DMS79 (cell line): ENCODE results near the gene CTCFL.

Experiments used
- DNase-seq: peaks from one replicate; lab custom pipeline; 2025; lab: John Stamatoyannopoulos, UW

The CTCFL gene

DNA sequence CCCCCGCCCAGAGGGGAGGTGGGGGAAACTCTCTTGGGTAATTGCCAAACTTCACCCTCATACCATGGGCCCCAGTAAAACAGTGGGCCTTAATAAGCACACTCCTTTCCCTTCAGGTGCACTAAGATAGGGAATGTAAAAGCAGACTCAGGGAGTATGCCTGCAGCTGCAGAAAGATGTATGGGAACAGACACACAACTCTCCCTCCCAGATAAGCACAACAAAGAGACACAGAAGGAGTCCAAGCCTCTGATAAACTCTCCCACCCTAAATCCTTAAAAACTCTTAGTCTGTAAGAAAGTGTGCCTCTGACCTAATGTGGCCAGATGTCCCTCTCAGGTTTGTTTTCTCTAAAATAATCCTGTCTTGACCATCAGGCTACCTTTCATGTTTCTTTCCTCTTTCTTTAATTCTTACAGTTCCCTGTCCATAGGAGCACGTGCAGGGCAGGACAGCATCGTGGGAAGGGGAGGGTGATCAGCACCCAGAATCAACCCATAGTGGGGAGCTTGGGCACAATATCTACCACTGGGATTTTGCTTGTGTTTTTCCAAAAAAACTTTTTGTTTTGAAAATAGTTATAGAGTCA lies 11.3 kb upstream of the CTCFL start:
- DNase-seq = no peak

GRCh38 chr20:57535297-57535696 lies 10.4 kb upstream of the CTCFL start:
- no peak for DNase-seq

GRCh38 chr20:57532104-57532503 lies 7.2 kb upstream of the CTCFL start:
- DNase-seq = no peak

DNA sequence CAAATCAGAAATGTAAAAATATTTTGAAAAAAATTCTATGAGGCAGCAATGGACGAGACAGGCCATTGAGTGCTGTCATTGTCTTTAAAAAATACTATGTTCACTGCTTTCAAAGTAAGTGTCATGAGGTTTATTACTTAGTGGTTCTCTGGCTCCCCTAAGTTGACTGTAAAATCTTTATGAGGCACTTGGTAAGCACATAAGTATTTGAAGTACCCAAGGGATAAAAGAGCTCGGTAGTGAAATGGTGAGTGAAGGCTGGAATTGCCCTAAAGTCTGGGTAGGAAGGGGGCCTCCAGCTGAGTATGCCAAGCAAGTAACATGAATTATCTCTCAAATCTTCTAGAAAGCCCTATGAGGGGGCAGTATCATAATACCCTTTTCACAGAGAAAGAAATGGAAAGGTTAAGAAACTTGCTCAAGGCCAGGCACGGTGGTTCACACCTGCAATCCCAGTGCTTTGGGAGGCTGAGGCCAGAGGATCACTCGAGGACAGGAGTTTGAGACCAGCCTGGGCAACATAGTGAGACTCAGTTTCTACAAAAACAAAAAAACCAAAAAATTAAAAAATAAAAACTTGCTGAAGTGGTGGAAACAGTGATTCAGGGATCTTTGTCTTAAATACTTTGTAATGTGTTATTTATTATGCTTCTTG lies 5.5 kb upstream of the CTCFL start:
- peak; percentile 20 for DNase-seq

DNA sequence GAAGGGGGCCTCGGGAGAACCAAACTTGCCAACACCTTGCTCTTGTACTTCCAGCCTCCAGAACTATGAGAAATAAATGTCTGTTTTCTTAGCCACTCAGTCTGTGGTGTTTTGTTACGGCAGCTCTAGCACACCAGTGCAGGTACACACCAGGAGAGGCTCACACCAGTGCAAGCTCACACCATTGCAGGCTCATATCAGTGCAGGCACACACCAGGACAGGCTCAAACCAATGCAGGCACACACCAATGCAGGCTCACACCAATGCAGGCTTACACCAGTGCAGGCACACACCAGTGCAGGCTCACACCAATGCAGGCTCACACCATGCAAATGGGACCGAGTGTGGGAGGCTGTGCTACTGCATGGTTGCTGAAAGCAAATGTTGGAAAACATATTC lies 4.9 kb upstream of the CTCFL start:
- DNase-seq = no peak

- no peak for DNase-seq
Observed at GRCh38 chr20:57529160-57529585, 4.2 kb upstream of the CTCFL start.

DNA sequence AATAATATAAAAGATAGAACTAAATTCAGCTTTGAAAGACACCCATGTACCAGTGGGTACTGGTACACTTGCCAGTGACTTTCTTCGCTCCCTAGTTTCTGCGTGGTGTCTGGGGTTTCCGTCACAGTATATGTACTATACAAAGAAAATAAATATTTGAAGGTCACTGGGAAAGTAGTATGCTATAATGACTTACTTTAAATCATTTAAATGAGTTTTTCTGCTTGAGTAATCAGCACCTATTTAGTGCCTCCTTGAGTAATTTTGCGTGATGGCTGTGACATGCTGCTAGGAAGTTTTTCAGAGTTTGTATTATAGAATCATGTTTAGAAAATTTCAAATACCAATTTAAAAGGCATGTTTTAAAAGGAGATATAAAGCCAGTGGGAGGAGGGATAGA lies 3.2 kb upstream of the CTCFL start:
- no peak for DNase-seq

- DNase-seq = no peak
Observed at GRCh38 chr20:57527728-57528127, 2.8 kb upstream of the CTCFL start.

DNA sequence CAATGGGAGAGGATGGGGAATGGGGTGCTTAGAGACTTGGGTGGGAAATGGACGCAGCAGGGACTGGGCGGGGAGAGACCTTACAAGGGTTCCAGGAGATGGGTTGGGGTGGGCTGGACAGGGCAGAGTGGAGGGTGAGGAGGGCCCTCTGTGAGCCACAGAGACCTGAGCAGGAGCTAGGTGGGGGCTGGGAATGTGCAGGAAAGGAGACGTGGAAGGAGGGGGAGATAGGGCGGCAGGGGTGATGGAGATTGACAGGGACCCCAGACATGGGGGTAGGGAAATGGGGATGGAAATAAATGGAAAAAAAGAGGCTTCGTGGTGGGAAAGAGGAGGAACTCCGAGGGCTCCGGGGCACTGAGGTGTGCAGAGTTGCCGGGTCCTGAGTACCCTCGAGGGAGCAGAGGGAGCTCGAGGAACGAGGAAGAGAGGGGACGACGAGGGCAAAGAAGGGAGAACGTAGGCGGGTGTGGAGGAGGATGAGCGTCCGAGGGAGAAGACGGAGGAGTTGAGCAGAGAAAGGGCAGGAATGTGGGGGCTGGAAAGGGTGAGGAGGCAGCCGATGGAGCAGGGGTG lies 2.0 kb upstream of the CTCFL start:
- DNase-seq = no peak

DNA sequence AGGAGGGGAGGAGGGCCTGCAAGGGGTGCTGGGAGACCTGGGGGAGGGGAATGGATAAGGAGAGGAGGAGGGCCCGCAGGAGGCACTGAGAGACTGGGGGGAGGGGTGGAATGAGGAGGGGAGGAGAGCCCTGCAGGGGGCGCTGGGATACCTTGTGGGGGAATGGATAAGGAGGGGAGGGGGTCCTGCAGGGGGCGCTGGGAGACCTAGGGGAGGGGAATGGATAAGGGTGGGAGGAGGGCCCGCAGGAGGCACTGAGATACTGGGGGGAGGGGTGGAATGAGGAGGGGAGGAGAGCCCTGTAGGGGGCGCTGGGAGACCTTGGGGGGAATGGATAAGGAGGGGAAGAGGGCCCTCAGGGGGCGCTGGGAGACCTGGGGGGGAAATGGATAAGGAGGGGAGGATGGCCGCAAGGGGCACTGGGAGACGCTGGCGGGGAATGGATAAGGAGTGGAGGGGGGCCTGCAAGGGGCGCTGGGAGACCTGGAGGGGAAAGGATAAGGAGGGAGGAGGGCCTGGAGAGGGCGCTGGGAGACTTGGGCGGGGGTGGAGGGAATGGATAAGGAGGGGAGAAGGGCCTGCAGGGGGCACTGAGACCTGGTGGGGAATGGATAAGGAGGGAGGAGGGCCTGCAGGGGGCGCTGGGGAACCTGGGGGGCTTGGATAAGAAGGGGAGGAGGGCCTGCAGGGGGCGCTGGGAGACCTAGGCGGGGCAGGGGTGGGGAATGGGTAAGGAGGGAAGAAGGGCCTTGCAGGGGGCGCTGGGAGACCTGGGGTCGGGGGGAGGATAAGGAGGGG lies 1.3 kb upstream of the CTCFL start:
- no peak for DNase-seq

DNA sequence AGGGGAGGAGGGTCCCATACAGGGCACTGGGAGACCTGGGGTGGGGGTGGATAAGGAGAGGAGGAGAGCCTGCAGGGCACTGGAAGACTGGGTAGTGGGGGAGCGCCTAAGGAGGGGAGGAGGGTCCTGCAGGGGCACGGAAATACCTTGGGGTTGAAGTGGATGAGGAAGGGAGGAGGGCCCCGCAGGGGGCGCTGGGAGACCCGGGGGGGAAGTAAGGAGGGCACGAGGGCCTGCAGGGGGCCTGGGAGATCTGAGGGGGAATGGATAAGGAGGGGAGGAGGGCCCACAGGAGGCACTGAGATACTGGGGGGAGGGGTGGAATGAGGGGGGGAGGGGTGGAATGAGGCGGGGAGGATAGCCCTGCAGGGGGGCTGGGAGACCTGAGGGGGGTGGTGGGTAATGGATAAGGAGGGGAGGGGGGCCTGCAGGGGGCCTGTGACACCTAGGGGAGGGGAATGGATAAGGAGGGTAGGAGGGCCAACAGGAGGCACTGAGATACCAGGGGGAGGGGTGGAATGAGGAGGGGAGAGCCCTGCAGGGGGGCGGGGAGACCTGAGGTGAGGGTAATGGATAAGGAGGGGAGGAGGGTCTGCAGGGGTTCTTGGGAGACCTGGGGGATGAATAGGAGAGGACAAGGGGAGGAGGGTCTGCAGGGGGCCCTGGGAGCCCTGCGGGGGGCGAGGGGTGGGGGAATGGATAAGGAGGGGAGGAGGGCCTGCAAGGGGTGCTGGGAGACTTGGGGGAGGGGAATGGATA lies 567 bp upstream of the CTCFL start:
- no peak for DNase-seq

DNA sequence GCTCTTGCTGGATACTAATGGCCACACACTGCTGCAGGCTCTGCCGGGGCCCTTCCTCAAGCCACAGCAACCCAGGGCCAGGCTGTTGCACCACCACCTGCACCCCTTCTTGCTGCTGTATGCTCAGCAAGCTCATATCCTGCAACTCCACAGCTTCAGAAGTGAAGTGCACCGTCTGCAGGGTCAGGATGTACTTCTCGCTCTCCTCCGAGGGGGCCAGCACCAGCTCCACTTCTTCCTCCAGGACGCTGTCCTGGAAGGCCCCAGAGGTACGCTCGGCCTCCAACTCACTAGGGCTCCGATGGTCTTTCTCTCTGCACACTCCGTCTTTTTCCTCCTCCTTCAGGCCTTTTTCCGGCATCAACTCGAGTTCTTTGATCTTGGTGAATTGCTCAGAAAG lies 1.2 kb downstream of the CTCFL start:
- DNase-seq = no peak

DNA sequence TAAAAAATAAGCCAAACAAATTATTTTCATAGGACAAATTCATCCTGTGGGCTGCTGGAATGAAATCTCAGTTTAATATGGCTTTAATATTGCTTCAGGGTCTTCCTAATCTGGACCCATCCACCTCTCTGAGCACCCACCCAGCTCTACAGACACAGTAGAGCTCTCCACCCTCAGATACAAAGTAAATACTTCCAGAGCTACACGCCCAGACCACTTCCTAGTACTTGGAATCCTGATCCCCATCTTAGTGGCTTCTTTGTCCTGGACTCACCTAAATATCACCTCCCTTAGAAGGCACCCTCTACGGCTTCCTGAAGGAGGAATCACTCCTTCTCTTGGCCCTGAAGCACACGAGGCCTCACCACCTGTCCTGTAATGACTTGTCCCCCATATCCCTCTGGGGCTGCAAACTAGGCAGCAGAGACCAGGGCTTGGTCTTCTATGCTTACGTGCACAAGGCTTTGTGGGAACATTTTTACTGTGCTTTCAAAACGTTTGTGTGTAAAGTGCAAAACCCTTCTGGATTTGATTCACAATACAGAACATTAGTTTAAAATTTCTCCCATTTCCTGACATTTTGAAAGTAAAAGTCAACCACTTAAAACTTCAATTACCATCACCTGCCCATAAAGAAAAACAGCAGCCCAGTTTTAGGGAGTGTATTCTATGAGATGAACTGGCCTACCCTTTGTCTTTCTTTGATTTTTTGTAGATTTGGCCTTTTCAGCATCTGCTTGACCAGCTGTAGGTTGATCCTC lies 2.4 kb downstream of the CTCFL start:
- no peak for DNase-seq

GRCh38 chr20:57517904-57518303 lies 7.0 kb downstream of the CTCFL start:
- DNase-seq = no peak

DNA sequence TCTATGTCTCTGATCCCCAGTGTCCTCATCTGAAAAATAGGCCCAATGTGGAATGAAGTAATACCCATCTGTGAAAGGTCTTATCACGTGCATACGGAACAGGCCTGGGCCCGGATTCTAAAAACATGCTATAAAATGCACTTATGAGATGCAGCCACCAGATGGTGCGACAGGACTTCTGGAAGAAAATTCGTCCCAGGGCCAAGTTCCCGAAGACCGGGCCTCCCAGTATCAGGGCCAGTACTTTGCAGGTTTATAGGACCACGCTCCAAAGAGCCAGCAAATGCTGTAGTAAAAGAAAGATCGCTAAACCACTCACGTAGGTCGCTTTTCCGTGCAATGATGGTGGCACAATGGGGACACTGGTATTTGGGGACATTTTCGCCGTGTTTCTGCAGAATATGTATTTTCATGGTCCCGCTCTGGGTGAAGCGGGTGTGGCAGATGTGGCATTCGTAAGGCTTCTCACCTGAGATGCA lies 10.6 kb downstream of the CTCFL start:
- no peak for DNase-seq

GRCh38 chr20:57513199-57513598 lies 11.7 kb downstream of the CTCFL start:
- DNase-seq = no peak

- DNase-seq = no peak
Observed at GRCh38 chr20:57512432-57512831, 12.5 kb downstream of the CTCFL start.

GRCh38 chr20:57511709-57512108 lies 13.2 kb downstream of the CTCFL start:
- peak; percentile 16 for DNase-seq

DNA sequence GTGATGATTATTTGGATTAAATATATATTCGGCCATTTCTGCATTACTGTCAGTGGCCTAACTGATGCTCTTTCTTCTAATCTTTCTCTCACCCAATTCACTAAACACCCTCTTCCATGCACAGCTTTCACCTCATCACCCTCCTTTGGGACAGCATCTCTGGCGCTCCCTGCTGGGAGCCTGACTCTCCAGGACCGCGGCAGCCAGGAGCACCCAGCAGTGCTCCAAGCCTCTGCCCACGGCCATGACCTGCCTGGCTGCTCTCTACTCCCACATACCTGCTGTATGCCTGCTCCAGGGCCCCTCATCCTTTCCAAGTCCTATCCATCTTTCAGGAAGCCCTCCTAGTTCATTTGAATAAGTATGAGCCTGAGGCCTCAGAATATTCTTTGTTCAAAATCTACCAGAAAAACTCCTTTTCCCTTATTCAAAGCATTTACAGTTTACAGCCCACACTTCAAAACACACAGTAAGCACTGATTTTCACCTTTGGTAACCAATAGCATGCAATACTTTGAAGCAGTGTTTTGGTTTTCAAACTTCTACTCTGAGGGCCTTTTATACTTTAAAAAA lies 15.2 kb downstream of the CTCFL start:
- DNase-seq = no peak

DNA sequence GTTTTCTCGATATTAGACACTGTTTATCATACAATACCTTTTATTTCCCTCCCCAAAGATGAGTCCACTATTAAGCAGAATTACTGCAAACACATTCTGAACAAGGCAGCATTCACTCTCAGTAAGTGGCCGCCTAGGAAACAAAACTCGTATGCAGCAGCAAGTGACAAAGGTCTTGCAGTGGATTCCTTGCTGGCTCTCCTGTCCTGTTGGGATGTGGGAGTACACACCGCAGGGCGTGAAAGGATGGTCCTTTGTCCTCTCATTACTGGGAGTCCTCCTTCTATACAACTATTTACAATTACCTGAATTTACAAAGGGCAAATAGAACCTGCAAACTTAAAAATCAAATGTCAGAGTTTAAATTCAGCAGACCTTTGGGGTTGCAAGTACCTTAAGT lies 16.1 kb downstream of the CTCFL start:
- DNase-seq = no peak

- no peak for DNase-seq
Observed at GRCh38 chr20:57508381-57508780, 16.6 kb downstream of the CTCFL start.
